Medulla oblongata (tissue), 1 donor: ENCODE data around the gene HYDIN.

Experiments used
- DNase-seq: peaks from one replicate; pipeline ENCODE4 v3.0.0-alpha.2; 2015; ENCODE audit errors: extremely low spot score

HYDIN gene

GRCh38 chr16:70767377-70768202 is 462.9 kb downstream of the HYDIN start:
- no peak for DNase-seq

DNA sequence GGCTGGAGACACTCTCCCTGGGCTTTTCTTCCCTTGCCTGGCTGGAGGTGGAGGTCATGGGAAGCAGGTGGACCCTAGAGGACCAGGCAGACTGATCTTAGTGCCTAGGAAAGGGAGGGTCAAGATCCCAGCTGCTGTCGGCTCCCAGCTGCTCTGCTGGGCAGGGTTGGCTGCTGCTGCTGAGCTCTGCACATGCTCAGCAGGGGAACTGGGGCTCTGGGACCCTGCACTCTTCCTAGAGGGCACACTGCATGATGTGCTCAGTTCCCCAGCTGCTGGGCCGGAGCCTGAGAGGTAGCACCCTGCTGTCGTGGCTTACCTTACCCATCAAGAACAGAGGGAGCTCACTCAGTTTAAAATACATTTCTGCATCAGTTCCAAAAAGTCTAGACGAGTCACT is 463.9 kb downstream of the HYDIN start:
- DNase-seq: no peak

DNA sequence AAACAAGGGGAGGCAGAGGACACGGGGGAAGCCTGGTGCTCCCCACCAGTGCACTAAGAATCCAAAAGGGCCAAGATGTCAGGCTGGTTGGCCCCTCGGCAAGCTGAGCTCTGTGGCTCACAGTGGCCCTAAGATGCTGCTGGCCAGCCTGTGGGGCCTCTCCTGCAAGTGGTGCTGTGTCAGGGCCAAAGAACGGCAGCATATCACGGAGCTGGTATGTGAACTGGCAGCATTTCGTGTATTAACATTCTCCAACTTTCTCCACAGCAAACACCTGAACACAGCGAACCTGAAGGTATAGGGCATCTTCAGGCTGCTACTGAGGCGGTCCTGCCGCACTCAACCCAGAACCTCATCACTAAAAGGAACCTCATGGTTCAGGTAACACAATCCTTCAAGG is 464.3 kb downstream of the HYDIN start:
- no peak for DNase-seq

DNA sequence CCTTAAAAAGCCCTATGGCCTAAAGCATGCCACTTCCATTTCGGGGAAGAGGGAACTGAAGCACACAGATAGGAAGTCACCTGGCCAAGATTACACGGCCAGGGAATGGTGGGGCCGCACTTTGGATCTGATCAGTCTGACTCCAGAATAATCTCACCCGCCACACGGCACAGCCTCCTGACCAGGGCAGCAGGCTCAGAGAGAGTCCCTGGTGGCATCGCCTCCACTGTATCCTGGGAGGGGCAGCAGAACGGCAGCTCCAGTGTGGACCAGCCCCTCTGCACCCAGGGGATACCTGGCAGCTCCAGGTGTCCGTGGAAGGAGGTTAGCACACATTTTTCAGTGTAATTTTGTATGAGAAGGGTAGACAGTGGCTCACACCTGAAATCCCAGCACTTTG is 465.0 kb downstream of the HYDIN start:
- DNase-seq: no peak

DNA sequence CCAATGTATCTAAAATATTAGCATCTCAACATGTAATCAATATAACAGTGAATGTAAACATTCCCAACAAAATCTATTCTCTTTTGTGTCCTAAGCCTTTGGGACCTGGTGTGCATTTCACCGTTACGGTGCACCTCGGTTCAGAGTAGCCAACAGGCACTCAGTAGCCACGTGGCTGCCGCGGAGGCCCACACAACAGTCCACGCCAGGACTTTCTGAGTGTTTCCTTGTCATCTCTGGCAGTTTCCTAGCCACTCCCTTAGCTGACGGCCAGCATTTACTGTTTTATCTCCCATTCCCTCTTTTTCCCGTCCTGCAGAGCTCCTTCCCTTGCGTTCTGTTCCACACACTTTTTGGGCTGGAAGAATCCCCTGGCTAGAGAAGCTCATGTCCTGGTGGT is 465.9 kb downstream of the HYDIN start:
- DNase-seq: no peak

GRCh38 chr16:70760221-70760620 is 470.3 kb downstream of the HYDIN start:
- DNase-seq: no peak

DNA sequence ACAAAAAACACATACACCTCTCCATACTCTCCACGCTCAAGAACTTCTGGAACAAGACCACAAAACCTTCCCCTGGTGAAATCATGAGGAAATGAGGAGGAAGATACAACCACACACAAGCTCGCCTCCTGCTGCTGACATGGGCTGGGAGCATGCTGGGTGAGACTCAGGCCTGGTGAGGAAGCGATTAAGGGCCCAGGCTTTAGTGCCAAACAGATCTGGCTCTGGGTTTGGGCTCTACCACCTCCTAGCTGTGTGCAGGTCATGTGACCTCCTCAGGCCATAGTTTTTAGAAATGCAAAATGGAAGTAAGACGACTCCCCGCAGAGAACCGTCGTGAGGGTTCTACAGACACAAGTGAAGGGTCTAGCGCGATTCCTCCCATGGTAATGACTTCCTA is 470.9 kb downstream of the HYDIN start:
- no peak for DNase-seq

GRCh38 chr16:70758786-70759185 is 471.7 kb downstream of the HYDIN start:
- no peak for DNase-seq
